ENCODE results near the gene HECW1.

Gene HECW1

GRCh38 chr7:43480581-43480980 lies 368.1 kb downstream of the HECW1 start:
- TF ChIP-seq, protein P1, sequence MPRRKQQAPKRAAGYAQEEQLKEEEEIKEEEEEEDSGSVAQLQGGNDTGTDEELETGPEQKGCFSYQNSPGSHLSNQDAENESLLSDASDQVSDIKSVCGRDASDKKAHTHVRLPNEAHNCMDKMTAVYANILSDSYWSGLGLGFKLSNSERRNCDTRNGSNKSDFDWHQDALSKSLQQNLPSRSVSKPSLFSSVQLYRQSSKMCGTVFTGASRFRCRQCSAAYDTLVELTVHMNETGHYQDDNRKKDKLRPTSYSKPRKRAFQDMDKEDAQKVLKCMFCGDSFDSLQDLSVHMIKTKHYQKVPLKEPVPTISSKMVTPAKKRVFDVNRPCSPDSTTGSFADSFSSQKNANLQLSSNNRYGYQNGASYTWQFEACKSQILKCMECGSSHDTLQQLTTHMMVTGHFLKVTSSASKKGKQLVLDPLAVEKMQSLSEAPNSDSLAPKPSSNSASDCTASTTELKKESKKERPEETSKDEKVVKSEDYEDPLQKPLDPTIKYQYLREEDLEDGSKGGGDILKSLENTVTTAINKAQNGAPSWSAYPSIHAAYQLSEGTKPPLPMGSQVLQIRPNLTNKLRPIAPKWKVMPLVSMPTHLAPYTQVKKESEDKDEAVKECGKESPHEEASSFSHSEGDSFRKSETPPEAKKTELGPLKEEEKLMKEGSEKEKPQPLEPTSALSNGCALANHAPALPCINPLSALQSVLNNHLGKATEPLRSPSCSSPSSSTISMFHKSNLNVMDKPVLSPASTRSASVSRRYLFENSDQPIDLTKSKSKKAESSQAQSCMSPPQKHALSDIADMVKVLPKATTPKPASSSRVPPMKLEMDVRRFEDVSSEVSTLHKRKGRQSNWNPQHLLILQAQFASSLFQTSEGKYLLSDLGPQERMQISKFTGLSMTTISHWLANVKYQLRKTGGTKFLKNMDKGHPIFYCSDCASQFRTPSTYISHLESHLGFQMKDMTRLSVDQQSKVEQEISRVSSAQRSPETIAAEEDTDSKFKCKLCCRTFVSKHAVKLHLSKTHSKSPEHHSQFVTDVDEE (CRISPR knock-in tag; IDR thresholded peaks at IDR 0.05): no peak
- TF ChIP-seq, protein P2, sequence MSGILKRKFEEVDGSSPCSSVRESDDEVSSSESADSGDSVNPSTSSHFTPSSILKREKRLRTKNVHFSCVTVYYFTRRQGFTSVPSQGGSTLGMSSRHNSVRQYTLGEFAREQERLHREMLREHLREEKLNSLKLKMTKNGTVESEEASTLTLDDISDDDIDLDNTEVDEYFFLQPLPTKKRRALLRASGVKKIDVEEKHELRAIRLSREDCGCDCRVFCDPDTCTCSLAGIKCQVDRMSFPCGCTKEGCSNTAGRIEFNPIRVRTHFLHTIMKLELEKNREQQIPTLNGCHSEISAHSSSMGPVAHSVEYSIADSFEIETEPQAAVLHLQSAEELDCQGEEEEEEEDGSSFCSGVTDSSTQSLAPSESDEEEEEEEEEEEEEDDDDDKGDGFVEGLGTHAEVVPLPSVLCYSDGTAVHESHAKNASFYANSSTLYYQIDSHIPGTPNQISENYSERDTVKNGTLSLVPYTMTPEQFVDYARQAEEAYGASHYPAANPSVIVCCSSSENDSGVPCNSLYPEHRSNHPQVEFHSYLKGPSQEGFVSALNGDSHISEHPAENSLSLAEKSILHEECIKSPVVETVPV (CRISPR knock-in tag; IDR thresholded peaks at IDR 0.05): no peak
- TF ChIP-seq CSDC2 (CRISPR knock-in tag; IDR thresholded peaks at IDR 0.05): no peak
- no peak for TF ChIP-seq TOX (CRISPR knock-in tag; IDR thresholded peaks at IDR 0.05; ENCODE audit: borderline replicate concordance)
- TF ChIP-seq BACH2 (CRISPR knock-in tag; IDR thresholded peaks at IDR 0.05; ENCODE audit: borderline replicate concordance): no peak
- TF ChIP-seq ZNF8 (CRISPR knock-in tag; IDR thresholded peaks at IDR 0.05): no peak
- TF ChIP-seq PPARA (CRISPR knock-in tag; IDR thresholded peaks at IDR 0.05; ENCODE audit: borderline replicate concordance): no peak
- TF ChIP-seq, protein P3, sequence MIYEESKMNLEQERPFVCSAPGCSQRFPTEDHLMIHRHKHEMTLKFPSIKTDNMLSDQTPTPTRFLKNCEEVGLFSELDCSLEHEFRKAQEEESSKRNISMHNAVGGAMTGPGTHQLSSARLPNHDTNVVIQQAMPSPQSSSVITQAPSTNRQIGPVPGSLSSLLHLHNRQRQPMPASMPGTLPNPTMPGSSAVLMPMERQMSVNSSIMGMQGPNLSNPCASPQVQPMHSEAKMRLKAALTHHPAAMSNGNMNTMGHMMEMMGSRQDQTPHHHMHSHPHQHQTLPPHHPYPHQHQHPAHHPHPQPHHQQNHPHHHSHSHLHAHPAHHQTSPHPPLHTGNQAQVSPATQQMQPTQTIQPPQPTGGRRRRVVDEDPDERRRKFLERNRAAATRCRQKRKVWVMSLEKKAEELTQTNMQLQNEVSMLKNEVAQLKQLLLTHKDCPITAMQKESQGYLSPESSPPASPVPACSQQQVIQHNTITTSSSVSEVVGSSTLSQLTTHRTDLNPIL (CRISPR knock-in tag; IDR thresholded peaks at IDR 0.05; ENCODE audit: low read depth): no peak
- TF ChIP-seq POU6F1 (CRISPR knock-in tag; IDR thresholded peaks at IDR 0.05; ENCODE audit: borderline replicate concordance, low read depth): no peak
- no peak for TF ChIP-seq SNAI2 (CRISPR knock-in tag; IDR thresholded peaks at IDR 0.05)
- no peak for TF ChIP-seq RARB (CRISPR knock-in tag; IDR thresholded peaks at IDR 0.05)
- no peak for TF ChIP-seq ARNTL (CRISPR knock-in tag; IDR thresholded peaks at IDR 0.05; ENCODE audit: borderline replicate concordance, low read depth)
- TF ChIP-seq ISL1 (CRISPR knock-in tag; IDR thresholded peaks at IDR 0.05): no peak
- ATAC-seq: no peak

DNA sequence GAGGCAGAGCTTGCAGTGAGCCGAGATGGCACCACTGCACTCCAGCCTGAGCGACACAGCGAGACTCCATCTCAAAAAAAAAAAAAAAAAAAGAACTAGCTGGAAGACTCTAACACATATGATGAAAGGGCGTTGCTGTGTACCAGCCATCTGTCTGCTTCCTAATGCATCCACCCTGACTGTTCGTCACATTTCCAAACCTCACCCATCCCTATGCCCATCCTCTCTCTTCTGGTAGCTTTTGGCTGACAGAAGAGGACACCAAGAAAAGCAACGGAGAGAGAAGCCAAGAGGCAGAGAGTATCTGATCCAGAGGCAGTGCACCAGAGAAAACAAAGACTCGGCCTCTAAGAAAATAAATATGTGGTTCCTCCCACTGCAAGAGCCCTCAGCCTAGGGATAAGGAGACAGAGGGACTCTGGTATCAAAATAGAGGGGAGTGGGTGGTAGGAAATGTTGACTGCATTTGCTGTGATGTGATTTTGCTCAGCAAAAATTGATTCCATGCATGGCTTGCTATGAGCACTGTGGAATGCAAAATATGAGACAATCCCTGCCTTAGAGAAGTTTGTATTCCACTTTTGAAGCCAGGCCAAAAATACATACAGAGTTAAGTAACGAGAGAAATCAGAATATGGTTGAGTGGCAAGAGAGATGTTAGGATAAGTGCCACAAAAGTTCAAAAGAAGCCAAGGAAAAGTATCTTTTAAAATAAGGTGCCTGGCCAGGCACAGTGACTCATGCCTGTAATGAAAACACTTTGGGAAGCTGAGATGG lies 369.6 kb downstream of the HECW1 start:
- ATAC-seq: peak; percentile 83

GRCh38 chr7:43482679-43483252 lies 370.3 kb downstream of the HECW1 start:
- no peak; the same call in 2 of the 3 replicates for ATAC-seq
- no peak for TF ChIP-seq TOX (CRISPR knock-in tag; IDR thresholded peaks at IDR 0.05; ENCODE audit: borderline replicate concordance)
- no peak for TF ChIP-seq CSDC2 (CRISPR knock-in tag; IDR thresholded peaks at IDR 0.05)
- no peak for TF ChIP-seq GLIS3 (CRISPR knock-in tag; IDR thresholded peaks at IDR 0.05)
- no peak for TF ChIP-seq TCF4 (CRISPR knock-in tag; IDR thresholded peaks at IDR 0.05; ENCODE audit: borderline replicate concordance)
- no peak for TF ChIP-seq BACH2 (CRISPR knock-in tag; IDR thresholded peaks at IDR 0.05; ENCODE audit: borderline replicate concordance)
- no peak for TF ChIP-seq ZC3H10 (CRISPR knock-in tag; IDR thresholded peaks at IDR 0.05)
- TF ChIP-seq PPARA (CRISPR knock-in tag; IDR thresholded peaks at IDR 0.05; ENCODE audit: borderline replicate concordance): no peak
- TF ChIP-seq, protein P1 (CRISPR knock-in tag; IDR thresholded peaks at IDR 0.05): no peak
- TF ChIP-seq ZFP3 (CRISPR knock-in tag; IDR thresholded peaks at IDR 0.05): no peak
- no peak for TF ChIP-seq ESRRG (CRISPR knock-in tag; IDR thresholded peaks at IDR 0.05)
- TF ChIP-seq OSR1 (CRISPR knock-in tag; IDR thresholded peaks at IDR 0.05): no peak
- TF ChIP-seq ZNF565 (CRISPR knock-in tag; conservative IDR thresholded peaks at IDR 0.05; ENCODE audit: low read depth): no peak
- no peak for TF ChIP-seq ZNF8 (CRISPR knock-in tag; IDR thresholded peaks at IDR 0.05)
- no peak for TF ChIP-seq ZNF70 (CRISPR knock-in tag; IDR thresholded peaks at IDR 0.05)
- TF ChIP-seq ISL1 (CRISPR knock-in tag; IDR thresholded peaks at IDR 0.05): no peak
- no peak for TF ChIP-seq ZFP30 (CRISPR knock-in tag; IDR thresholded peaks at IDR 0.05)
- TF ChIP-seq SNAI2 (CRISPR knock-in tag; IDR thresholded peaks at IDR 0.05): no peak

More for the DNA sequence above, 369.6 kb downstream of the HECW1 start:
- peak; percentile 58 for TF ChIP-seq ISL1 (CRISPR knock-in tag; IDR thresholded peaks at IDR 0.05)
- TF ChIP-seq, protein P4, sequence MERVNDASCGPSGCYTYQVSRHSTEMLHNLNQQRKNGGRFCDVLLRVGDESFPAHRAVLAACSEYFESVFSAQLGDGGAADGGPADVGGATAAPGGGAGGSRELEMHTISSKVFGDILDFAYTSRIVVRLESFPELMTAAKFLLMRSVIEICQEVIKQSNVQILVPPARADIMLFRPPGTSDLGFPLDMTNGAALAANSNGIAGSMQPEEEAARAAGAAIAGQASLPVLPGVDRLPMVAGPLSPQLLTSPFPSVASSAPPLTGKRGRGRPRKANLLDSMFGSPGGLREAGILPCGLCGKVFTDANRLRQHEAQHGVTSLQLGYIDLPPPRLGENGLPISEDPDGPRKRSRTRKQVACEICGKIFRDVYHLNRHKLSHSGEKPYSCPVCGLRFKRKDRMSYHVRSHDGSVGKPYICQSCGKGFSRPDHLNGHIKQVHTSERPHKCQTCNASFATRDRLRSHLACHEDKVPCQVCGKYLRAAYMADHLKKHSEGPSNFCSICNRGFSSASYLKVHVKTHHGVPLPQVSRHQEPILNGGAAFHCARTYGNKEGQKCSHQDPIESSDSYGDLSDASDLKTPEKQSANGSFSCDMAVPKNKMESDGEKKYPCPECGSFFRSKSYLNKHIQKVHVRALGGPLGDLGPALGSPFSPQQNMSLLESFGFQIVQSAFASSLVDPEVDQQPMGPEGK (CRISPR knock-in tag; IDR thresholded peaks at IDR 0.05; ENCODE audit: borderline replicate concordance): no peak
- TF ChIP-seq OSR1 (CRISPR knock-in tag; IDR thresholded peaks at IDR 0.05): no peak

Measured in SK-N-SH treated with all-trans-retinoic acid at 6 μM for 48 hours (cell line).